ENCODE measurements around the gene SDK1. TPM values are rescaled to one million over a fixed set of nuclear protein-coding genes. Genes with fewer than 3 reads are reported as not detected.

SDK1 gene
- total and polyA plus RNA-seq, 8 donors = 1.6 to 11.2 (median 6.6) TPM

- 86 to 91% (median 90%) methylated on average over 8 of the region's 8 CpGs for WGBS, 5 donors
- peaks cover 0 to 19% (median 10%) of the 10 kb centered on the region in 4 donors for H3K36me3 ChIP-seq
These were observed 664.0 kb downstream of the SDK1 start for GRCh38 chr7:3964980-3965606.

DNA sequence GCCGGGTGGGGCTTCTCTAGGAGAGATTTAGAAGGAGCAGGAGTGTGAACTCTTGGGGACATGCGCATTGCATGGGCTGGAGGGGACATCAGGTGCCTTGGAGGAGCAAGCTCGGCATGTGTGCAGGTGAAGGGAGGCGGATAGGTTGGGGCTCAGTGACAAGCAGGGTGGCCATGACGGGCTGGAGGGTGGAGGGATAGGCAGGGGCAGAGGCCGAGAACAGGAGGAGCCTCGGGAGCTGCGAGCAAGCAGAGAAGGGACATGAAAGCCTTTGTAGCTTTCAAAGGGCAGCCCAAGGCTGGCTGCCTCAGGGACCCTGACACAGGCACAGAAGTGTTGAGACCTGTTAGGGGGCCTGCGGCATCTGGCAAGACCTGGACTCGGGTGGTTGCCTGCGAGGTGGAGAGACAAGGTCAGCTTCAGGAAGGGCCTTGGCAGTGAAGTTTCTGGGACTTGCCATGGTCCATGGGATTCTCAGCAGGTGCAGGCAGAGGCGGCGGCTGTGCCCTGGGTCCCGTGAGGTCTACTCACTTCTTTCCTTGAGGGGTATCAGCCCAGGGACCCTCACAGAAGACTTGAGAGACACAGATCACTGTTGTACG, 664.8 kb downstream of the SDK1 start:
- H3K27ac ChIP-seq = no peak overlapping the region
- intact Hi-C loops (cut with DNase I; ENCODE audit: low total_unique reads) = no loop called here
- 86 to 92% (median 89%) methylated on average over 15 of the region's 15 CpGs for WGBS, 5 donors
- no peaks in the 10 kb centered on the region for H3K9me3 ChIP-seq
- no peak for DNase-seq
- H3K4me3 ChIP-seq = no peak overlapping the region
- H3K27me3 ChIP-seq = no peaks in the 10 kb centered on the region
- TF ChIP-seq, protein P1, sequence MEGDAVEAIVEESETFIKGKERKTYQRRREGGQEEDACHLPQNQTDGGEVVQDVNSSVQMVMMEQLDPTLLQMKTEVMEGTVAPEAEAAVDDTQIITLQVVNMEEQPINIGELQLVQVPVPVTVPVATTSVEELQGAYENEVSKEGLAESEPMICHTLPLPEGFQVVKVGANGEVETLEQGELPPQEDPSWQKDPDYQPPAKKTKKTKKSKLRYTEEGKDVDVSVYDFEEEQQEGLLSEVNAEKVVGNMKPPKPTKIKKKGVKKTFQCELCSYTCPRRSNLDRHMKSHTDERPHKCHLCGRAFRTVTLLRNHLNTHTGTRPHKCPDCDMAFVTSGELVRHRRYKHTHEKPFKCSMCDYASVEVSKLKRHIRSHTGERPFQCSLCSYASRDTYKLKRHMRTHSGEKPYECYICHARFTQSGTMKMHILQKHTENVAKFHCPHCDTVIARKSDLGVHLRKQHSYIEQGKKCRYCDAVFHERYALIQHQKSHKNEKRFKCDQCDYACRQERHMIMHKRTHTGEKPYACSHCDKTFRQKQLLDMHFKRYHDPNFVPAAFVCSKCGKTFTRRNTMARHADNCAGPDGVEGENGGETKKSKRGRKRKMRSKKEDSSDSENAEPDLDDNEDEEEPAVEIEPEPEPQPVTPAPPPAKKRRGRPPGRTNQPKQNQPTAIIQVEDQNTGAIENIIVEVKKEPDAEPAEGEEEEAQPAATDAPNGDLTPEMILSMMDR (IDR thresholded peaks at IDR 0.05) = no peak
- TF ChIP-seq POLR2AphosphoS5 (IDR thresholded peaks at IDR 0.05) (no peak), POLR2A (IDR thresholded peaks at IDR 0.05) (no peak), EP300 (IDR thresholded peaks at IDR 0.05) (no peak)
- peaks cover 0 to 19% (median 10%) of the 10 kb centered on the region in 4 donors for H3K36me3 ChIP-seq
- no peaks in the 10 kb centered on the region for H3K4me1 ChIP-seq

More at GRCh38 chr7:3964980-3965606, 664.0 kb downstream of the SDK1 start:
- Histone ChIP-seq H3K4me1 (no peaks in the 10 kb centered on the region), H3K27me3 (no peaks in the 10 kb centered on the region), H3K9me3 (no peaks in the 10 kb centered on the region), H3K4me3 (no peak overlapping the region), H3K27ac (no peak overlapping the region)
- TF ChIP-seq, protein P1 (IDR thresholded peaks at IDR 0.05) = no peak
- intact Hi-C loops (cut with DNase I; ENCODE audit: low total_unique reads) = no loop called here
- DNase-seq = no peak

DNA sequence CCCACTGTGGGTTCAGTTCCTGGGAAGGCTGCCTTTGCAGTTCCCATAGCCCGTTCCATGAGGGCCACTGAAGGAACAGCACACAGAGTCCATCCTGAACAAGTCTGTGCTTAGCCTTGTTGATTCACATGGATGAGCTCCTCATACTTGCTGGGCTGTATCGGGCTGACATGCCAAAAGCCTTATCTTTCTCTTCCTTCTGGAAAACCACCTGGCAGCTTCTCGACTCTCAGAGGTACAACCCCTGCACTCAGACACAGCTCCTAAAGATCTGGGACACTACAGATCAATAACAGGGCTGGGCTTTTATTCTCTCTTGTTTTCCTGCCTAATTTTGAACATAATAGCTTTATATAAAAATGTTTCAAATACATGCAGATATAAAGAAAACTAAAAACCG, 667.2 kb downstream of the SDK1 start:
- H3K4me1 ChIP-seq = no peaks in the 10 kb centered on the region
- H3K27ac ChIP-seq = no peak overlapping the region
- WGBS, 5 donors = 73 to 83% (median 80%) methylated on average over 4 of the region's 4 CpGs
- no peak overlapping the region for H3K4me3 ChIP-seq
- peaks cover 0 to 19% (median 10%) of the 10 kb centered on the region in 4 donors for H3K36me3 ChIP-seq
- TF ChIP-seq POLR2A (IDR thresholded peaks at IDR 0.05) = no peak
- TF ChIP-seq, protein P1 (IDR thresholded peaks at IDR 0.05) = no peak
- no peak for TF ChIP-seq EP300 (IDR thresholded peaks at IDR 0.05)
- TF ChIP-seq POLR2AphosphoS5 (IDR thresholded peaks at IDR 0.05) = no peak
- DNase-seq = no peak
- H3K9me3 ChIP-seq = no peaks in the 10 kb centered on the region
- intact Hi-C loops (cut with DNase I; ENCODE audit: low total_unique reads) = no loop called here
- H3K27me3 ChIP-seq = no peaks in the 10 kb centered on the region

DNA sequence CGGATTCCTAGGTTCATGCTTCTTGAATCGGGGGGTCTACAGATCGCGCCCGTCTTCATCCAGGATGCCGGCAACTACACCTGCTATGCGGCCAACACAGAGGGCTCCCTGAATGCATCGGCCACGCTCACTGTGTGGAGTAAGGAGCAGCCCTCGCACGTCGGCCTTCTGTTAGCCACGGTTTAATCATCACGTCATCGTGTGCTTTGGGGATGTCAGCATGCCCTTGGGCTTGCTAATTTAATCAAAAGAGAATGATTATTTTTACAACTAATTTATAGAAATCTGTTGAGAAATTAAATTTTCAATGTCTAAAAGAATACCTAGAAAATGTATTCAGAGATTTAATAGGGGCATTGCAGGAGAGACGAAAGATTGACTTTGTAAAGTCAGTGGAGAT, 668.2 kb downstream of the SDK1 start:
- no peak overlapping the region for H3K27ac ChIP-seq
- H3K27me3 ChIP-seq = no peaks in the 10 kb centered on the region
- TF ChIP-seq, protein P1 (IDR thresholded peaks at IDR 0.05) = no peak
- no peak for TF ChIP-seq EP300 (IDR thresholded peaks at IDR 0.05)
- TF ChIP-seq POLR2AphosphoS5 (IDR thresholded peaks at IDR 0.05) = no peak
- no peak for TF ChIP-seq POLR2A (IDR thresholded peaks at IDR 0.05)
- intact Hi-C loops (cut with DNase I; ENCODE audit: low total_unique reads) = no loop called here
- no peak overlapping the region for H3K4me3 ChIP-seq
- peaks cover 0 to 14% (median 8%) of the 10 kb centered on the region in 4 donors for H3K36me3 ChIP-seq
- WGBS, 5 donors = 93 to 98% (median 96%) methylated on average over 16 of the region's 16 CpGs
- no peak for DNase-seq
- H3K9me3 ChIP-seq = no peaks in the 10 kb centered on the region
- no peaks in the 10 kb centered on the region for H3K4me1 ChIP-seq
